HepG2 (cell line): Measurements from ENCODE around the gene IQSEC1. TPM values are rescaled to one million over a fixed set of nuclear protein-coding genes. Genes with fewer than 3 reads are reported as not detected.

Source experiments
- ATF4 ChIP-seq, 2 experiments: fragments of 450-650 bp in 1 of 2; sonication (generic) in 1 of 2; formaldehyde crosslinking; IDR thresholded peaks; 2 replicates each; pipeline versions ENCODE4 v1.5.0 to v1.8.0; 2020 to 2022; ENCODE audit warnings: mild to moderate bottlenecking in 1 of 2, missing genetic modification reagents in 1 of 2
- BHLHE40 ChIP-seq: IDR thresholded peaks from 2 replicates; pipeline ENCODE4 v1.6.1; 2011; ENCODE audit warnings: low read length, improper control_type of control experiment
- JARID2 ChIP-seq: sonication (generic); formaldehyde crosslinking; IDR thresholded peaks from 2 replicates; pipeline ENCODE4 v1.8.1; 2023; ENCODE audit warnings: missing genetic modification reagents, inconsistent platforms; ENCODE audit not compliant: insufficient replicate concordance
- NFKB2 ChIP-seq: sonication (generic); formaldehyde crosslinking; IDR thresholded peaks from 2 replicates; pipeline ENCODE4 v1.4.0; 2020; ENCODE audit warnings: missing genetic modification reagents, borderline replicate concordance
- NONO ChIP-seq, 2 experiments: fragments of 450-650 bp in 1 of 2; sonication (generic) in 1 of 2; formaldehyde crosslinking in 1 of 2; IDR thresholded peaks in 1 of 2; conservative IDR thresholded peaks in 1 of 2; 2 replicates each; pipeline versions ENCODE4 v1.6.1 to v1.8.0; 2017 to 2022; ENCODE audit warnings: mild to moderate bottlenecking in 1 of 2, missing genetic modification reagents in 1 of 2, moderate library complexity in 1 of 2
- POLR2A ChIP-seq, 2 experiments: IDR thresholded peaks; 2 replicates each; pipeline ENCODE4 v1.6.1; 2011; ENCODE audit warnings: low read depth in 2 of 2, low read length in 2 of 2, mild to moderate bottlenecking in 1 of 2, moderate library complexity in 1 of 2; ENCODE audit not compliant: insufficient read depth in 1 of 2
- SIX1 ChIP-seq: sonication (generic); formaldehyde crosslinking; IDR thresholded peaks from 2 replicates; pipeline ENCODE4 v1.4.0; 2020; ENCODE audit warnings: missing genetic modification reagents, borderline replicate concordance
- TEAD2 ChIP-seq: sonication (generic); formaldehyde crosslinking; IDR thresholded peaks from 2 replicates; pipeline ENCODE4 v1.9.0; 2021; ENCODE audit warnings: missing genetic modification reagents
- TOPORS ChIP-seq: sonication (generic); formaldehyde crosslinking; IDR thresholded peaks from 2 replicates; pipeline ENCODE4 v1.8.0; 2023; ENCODE audit warnings: mild to moderate bottlenecking, missing genetic modification reagents
- ZEB1 ChIP-seq: IDR thresholded peaks from 2 replicates; pipeline ENCODE4 v1.6.1; 2012; ENCODE audit warnings: mild to moderate bottlenecking, low read depth, inconsistent platforms; ENCODE audit not compliant: insufficient replicate concordance
- ZNF12 ChIP-seq: sonication (generic); formaldehyde crosslinking; IDR thresholded peaks from 2 replicates; pipeline ENCODE4 v1.5.0; 2020; ENCODE audit warnings: missing genetic modification reagents
- ZNF180 ChIP-seq: sonication (generic); formaldehyde crosslinking; IDR thresholded peaks from 2 replicates; pipeline ENCODE4 v1.4.0; 2020; ENCODE audit warnings: low read depth, missing genetic modification reagents, borderline replicate concordance
- ZNF24 ChIP-seq: fragments of 450-650 bp; IDR thresholded peaks from 2 replicates; pipeline ENCODE4 v1.6.1; 2017; ENCODE audit warnings: antibody characterized with exemption, mild to moderate bottlenecking
- ZNF619 ChIP-seq: sonication (generic); formaldehyde crosslinking; IDR thresholded peaks from 2 replicates; pipeline ENCODE4 v1.4.0; 2020; ENCODE audit warnings: mild to moderate bottlenecking, missing genetic modification reagents
- ZSCAN5A ChIP-seq: sonication (generic); formaldehyde crosslinking; IDR thresholded peaks from 2 replicates; pipeline ENCODE4 v1.8.0; 2022; ENCODE audit warnings: mild to moderate bottlenecking, missing genetic modification reagents, borderline replicate concordance
- polyA plus RNA-seq, 8 experiments: library from polyadenylated mRNA; depleted of rRNA in 3 of 8; stranded (reverse) in 7 of 8; unstranded in 1 of 8; fragments of >200 nt; fragmentation: Illumina TruSeq in 4 of 8; extraction: Trizol in 4 of 8; gene quantifications; 2 replicates each; pipeline versions ENCODE4 v1.2.1 to v1.2.3, GENCODE V29; 2011 to 2016; ENCODE audit warnings: low read depth in 4 of 8, missing spikeins in 1 of 8, mixed read lengths in 1 of 8; ENCODE audit not compliant: insufficient read depth in 1 of 8
- total RNA-seq, 5 experiments: library from RNA; depleted of rRNA; stranded (reverse); fragments of >200 nt; fragmentation: Illumina TruSeq; extraction: Trizol; gene quantifications; 2 replicates each; pipeline ENCODE4 v1.2.3, GENCODE V29; 2016; ENCODE audit warnings: low read depth in 1 of 5
- TF ChIP-seq, protein P1 (sequence below): sonication (generic); formaldehyde crosslinking; conservative IDR thresholded peaks from 2 replicates; pipeline ENCODE4 v1.4.0; 2020; ENCODE audit warnings: missing genetic modification reagents
- TF ChIP-seq, protein P2 (sequence below): fragments of 450-650 bp; IDR thresholded peaks from 2 replicates; pipeline ENCODE4 v1.6.1; 2017; ENCODE audit warnings: mild to moderate bottlenecking
- TF ChIP-seq, protein P3 (sequence below), 2 experiments: sonication (generic) in 1 of 2; formaldehyde crosslinking in 1 of 2; IDR thresholded peaks; 2 replicates each; pipeline versions ENCODE4 v1.4.0 to v1.6.1; 2016 to 2020; ENCODE audit warnings: borderline replicate concordance in 1 of 2, low read depth in 1 of 2, mild to moderate bottlenecking in 1 of 2, missing genetic modification reagents in 1 of 2

IQSEC1 gene
- total and polyA plus RNA-seq, 2 of the 13 experiments (the other 11 are each of a cell fraction or from before 2014, with no cell fraction given): 17.4 to 20.2 TPM

DNA sequence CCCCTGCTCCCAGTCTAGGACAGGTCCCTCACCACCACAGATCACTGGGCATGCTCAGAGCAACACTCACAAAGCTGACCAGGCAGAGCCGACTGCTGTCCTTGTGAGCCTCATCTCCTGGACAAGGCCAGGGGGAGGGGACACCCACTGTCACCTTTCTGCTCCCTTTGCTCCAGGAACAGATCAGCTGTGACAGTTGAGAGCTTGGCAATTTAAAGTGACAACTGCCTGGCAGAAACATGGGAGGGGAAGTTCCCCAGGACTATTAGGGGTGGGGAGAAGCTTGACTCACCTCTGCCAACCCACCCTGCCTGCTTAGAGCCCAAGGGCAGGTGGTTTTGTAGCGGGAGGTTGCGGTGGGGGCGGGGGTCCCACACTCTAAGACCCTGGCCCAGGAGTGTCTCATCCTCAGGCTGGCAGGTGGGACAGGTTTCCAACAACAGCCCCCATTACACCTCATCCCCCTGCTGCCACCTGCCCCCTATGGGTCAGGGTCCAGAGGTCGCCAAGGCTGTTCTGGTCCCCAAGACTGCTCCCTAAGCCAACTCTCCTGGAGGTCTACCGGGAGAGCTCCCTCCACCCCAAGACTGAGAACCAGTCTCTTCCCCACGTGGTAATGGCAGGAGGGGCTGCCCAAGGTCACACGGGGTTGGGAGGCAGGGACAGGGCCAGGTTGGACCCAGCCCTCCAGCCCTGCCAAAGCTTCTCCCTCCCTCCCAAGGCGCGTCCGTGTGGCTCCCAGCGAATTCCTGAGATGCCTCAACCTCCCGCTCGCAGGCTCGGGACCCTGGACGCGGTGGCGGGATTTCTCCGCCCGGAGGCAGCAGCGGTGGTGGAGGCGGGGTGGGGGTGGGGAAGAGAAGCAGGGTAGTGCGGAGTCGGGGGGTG, 80.4 kb downstream of the IQSEC1 start (continued):
- TF ChIP-seq ATF4 (CRISPR knock-in tag; IDR thresholded peaks at IDR 0.05) (no peak), ZNF180 (CRISPR knock-in tag) (no peak), NONO (IDR thresholded peaks at IDR 0.05) (no peak), NONO (CRISPR knock-in tag; conservative IDR thresholded peaks at IDR 0.05) (peak; percentile 65), ZNF24 (no peak), POLR2A (IDR thresholded peaks at IDR 0.05; ENCODE audit: insufficient read depth in 1 of 2, low read depth in 2 of 2, low read length in 2 of 2) (no peak), SIX1 (CRISPR knock-in tag) (no peak; the same call in 1 of the 2 replicates), JARID2 (no peak), BHLHE40 (no peak), NFKB2 (CRISPR knock-in tag) (no peak), TEAD2 (CRISPR knock-in tag) (no peak), ZEB1 (no peak), TOPORS (CRISPR knock-in tag) (no peak), ZSCAN5A (CRISPR knock-in tag) (no peak), ZNF619 (CRISPR knock-in tag) (no peak), ZNF12 (CRISPR knock-in tag) (no peak)
- TF ChIP-seq, protein P1, sequence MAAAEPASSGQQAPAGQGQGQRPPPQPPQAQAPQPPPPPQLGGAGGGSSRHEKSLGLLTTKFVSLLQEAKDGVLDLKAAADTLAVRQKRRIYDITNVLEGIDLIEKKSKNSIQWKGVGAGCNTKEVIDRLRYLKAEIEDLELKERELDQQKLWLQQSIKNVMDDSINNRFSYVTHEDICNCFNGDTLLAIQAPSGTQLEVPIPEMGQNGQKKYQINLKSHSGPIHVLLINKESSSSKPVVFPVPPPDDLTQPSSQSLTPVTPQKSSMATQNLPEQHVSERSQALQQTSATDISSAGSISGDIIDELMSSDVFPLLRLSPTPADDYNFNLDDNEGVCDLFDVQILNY (CRISPR knock-in tag): no peak
- TF ChIP-seq, protein P2, sequence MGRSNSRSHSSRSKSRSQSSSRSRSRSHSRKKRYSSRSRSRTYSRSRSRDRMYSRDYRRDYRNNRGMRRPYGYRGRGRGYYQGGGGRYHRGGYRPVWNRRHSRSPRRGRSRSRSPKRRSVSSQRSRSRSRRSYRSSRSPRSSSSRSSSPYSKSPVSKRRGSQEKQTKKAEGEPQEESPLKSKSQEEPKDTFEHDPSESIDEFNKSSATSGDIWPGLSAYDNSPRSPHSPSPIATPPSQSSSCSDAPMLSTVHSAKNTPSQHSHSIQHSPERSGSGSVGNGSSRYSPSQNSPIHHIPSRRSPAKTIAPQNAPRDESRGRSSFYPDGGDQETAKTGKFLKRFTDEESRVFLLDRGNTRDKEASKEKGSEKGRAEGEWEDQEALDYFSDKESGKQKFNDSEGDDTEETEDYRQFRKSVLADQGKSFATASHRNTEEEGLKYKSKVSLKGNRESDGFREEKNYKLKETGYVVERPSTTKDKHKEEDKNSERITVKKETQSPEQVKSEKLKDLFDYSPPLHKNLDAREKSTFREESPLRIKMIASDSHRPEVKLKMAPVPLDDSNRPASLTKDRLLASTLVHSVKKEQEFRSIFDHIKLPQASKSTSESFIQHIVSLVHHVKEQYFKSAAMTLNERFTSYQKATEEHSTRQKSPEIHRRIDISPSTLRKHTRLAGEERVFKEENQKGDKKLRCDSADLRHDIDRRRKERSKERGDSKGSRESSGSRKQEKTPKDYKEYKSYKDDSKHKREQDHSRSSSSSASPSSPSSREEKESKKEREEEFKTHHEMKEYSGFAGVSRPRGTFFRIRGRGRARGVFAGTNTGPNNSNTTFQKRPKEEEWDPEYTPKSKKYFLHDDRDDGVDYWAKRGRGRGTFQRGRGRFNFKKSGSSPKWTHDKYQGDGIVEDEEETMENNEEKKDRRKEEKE: no peak
- TF ChIP-seq, protein P3, sequence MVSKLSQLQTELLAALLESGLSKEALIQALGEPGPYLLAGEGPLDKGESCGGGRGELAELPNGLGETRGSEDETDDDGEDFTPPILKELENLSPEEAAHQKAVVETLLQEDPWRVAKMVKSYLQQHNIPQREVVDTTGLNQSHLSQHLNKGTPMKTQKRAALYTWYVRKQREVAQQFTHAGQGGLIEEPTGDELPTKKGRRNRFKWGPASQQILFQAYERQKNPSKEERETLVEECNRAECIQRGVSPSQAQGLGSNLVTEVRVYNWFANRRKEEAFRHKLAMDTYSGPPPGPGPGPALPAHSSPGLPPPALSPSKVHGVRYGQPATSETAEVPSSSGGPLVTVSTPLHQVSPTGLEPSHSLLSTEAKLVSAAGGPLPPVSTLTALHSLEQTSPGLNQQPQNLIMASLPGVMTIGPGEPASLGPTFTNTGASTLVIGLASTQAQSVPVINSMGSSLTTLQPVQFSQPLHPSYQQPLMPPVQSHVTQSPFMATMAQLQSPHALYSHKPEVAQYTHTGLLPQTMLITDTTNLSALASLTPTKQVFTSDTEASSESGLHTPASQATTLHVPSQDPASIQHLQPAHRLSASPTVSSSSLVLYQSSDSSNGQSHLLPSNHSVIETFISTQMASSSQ (IDR thresholded peaks at IDR 0.05; ENCODE audit: low read depth): no peak
- TF ChIP-seq, protein P3 (CRISPR knock-in tag; IDR thresholded peaks at IDR 0.05; ENCODE audit: borderline replicate concordance): no peak
